Tibial nerve (tissue), 4 donors: ENCODE data around the gene FRY.

ENCODE experiments used
- CTCF ChIP-seq, 5 experiments: fragments of 200-600 bp in 3 of 5; fragments of 450-650 bp in 2 of 5; sonication (generic) in 3 of 5; IDR thresholded peaks; one replicate each; pipeline ENCODE4 v1.5.1; 2016 to 2019; ENCODE audit warnings: antibody characterized with exemption in 5 of 5, mild to moderate bottlenecking in 3 of 5, moderate library complexity in 2 of 5
- EP300 ChIP-seq, 2 donors: sonication (generic); formaldehyde crosslinking; IDR thresholded peaks; one replicate each; pipeline ENCODE4 v1.6.1; 2017; ENCODE audit warnings: antibody characterized with exemption in 2 of 2, mild to moderate bottlenecking in 1 of 2
- POLR2A ChIP-seq, 2 donors: fragments of 450-650 bp; IDR thresholded peaks; one replicate each; pipeline ENCODE4 v1.6.1; 2017; ENCODE audit warnings: antibody characterized with exemption in 2 of 2, mild to moderate bottlenecking in 2 of 2, moderate library complexity in 2 of 2

GRCh38 chr13:32017474-32017873 is 14.1 kb upstream of the FRY start:
- TF ChIP-seq CTCF (IDR thresholded peaks at IDR 0.05) = no peak
- no peak for TF ChIP-seq POLR2A (IDR thresholded peaks at IDR 0.05)
- no peak for TF ChIP-seq EP300 (IDR thresholded peaks at IDR 0.05)
